Smooth muscle cell (in vitro differentiated cells): ENCODE results near the gene STMN3. TPM values are rescaled to one million over a fixed set of nuclear protein-coding genes. Genes with fewer than 3 reads are reported as not detected.

Experiments
- DNase-seq: peaks from one replicate; lab custom pipeline; 2025; ENCODE audit not compliant: unreplicated experiment; lab: John Stamatoyannopoulos, UW
- H2AFZ ChIP-seq: fragments of 200-600 bp; sonication (generic); 2 replicates; pipeline ENCODE4 v1.6.0; 2016; ENCODE audit warnings: antibody characterized with exemption, low read depth, mild to moderate bottlenecking
- H3F3A ChIP-seq: fragments of 200-600 bp; sonication (generic); 2 replicates; pipeline ENCODE4 v1.6.0; 2017; ENCODE audit warnings: antibody characterized with exemption, low read depth
- H3K27ac ChIP-seq: fragments of 200-600 bp; sonication (generic); 2 replicates; pipeline ENCODE4 v1.5.1; 2016; ENCODE audit warnings: low read depth, mild to moderate bottlenecking
- H3K27me3 ChIP-seq: fragments of 200-600 bp; sonication (generic); 2 replicates; pipeline ENCODE4 v1.6.1; 2016; ENCODE audit warnings: low read depth, mild to moderate bottlenecking
- H3K36me3 ChIP-seq: fragments of 200-600 bp; sonication (generic); 2 replicates; pipeline ENCODE4 v1.5.1; 2016; ENCODE audit warnings: low read depth
- H3K4me1 ChIP-seq: fragments of 200-600 bp; sonication (generic); 2 replicates; pipeline ENCODE4 v1.5.1; 2016; ENCODE audit warnings: low read depth
- H3K4me2 ChIP-seq: fragments of 200-600 bp; sonication (generic); 2 replicates; pipeline ENCODE4 v1.6.0; 2016; ENCODE audit warnings: mild to moderate bottlenecking
- H3K4me3 ChIP-seq: fragments of 200-600 bp; sonication (generic); 2 replicates; pipeline ENCODE4 v1.5.1; 2016; ENCODE audit warnings: mild to moderate bottlenecking
- H3K79me2 ChIP-seq: fragments of 200-600 bp; sonication (generic); 2 replicates; pipeline ENCODE4 v1.6.0; 2016; ENCODE audit warnings: low read depth, mild to moderate bottlenecking
- H3K9ac ChIP-seq: fragments of 200-600 bp; sonication (generic); 2 replicates; pipeline ENCODE4 v1.6.0; 2016; ENCODE audit warnings: low read depth
- H3K9me3 ChIP-seq: fragments of 200-600 bp; sonication (generic); replicated peaks from 2 replicates; pipeline ENCODE4 v1.5.1; 2016; ENCODE audit warnings: low read depth
- H4K20me1 ChIP-seq: fragments of 200-600 bp; sonication (generic); 2 replicates; pipeline ENCODE4 v1.6.0; 2016; ENCODE audit warnings: low read depth
- WGBS: methylation state at CpG from one replicate; pipeline ENCODE4 v1.1.7; 2016; ENCODE audit warnings: low lambda C conversion rate; 5-methylcytosine and 5-hydroxymethylcytosine counted together
- polyA plus RNA-seq: library from polyadenylated mRNA; unstranded; fragments of >200 nt; fragmentation: Nextera tagmentation; extraction: Ambion mirVana; gene quantifications from 2 replicates; pipeline ENCODE4 v1.2.1, GENCODE V29; 2016
- total RNA-seq: library from RNA; depleted of rRNA; stranded (reverse); fragments of >200 nt; gene quantifications from 2 replicates; pipeline ENCODE4 v1.2.3, GENCODE V29; 2014
- TF ChIP-seq, protein P1 (sequence below): fragments of 200-600 bp; sonication (generic); IDR thresholded peaks from 2 replicates; pipeline ENCODE4 v1.5.1; 2017; ENCODE audit warnings: borderline replicate concordance, mild to moderate bottlenecking, antibody characterized with exemption; ENCODE audit not compliant: insufficient read depth, poor library complexity, severe bottlenecking

Gene STMN3
- total and polyA plus RNA-seq, 2 experiments from 2014 or later: 4.8 to 10.8 TPM

DNA sequence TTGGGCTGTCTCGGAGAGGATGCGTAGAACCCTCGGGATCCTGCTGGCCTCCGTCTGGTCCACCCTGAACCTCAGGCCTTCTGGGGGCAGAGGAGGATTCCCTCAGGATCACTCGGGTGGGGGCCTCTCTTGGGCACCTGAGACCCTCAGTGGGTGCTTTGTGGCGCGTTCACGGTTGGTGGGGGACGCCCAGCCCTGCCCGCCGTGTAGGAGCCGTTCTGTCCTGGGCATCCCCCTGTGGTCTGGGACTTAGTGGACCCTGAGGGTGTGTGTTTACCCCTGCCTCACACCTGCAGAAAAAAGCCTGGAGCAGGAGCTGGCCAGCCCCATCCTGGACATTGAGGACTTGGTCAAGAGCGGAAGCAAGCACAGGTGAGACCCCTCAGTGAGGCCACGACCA, 12.5 kb upstream of the STMN3 start:
- no peak overlapping the region for H3K4me2 ChIP-seq
- no peak overlapping the region for H2AFZ ChIP-seq
- WGBS: 96% methylated on average over 12 of the region's 14 CpGs
- H3K4me1 ChIP-seq: no peaks in the 10 kb centered on the region
- no peaks in the 10 kb centered on the region for H3K36me3 ChIP-seq
- no peak overlapping the region for H3K4me3 ChIP-seq
- no peaks in the 10 kb centered on the region for H3F3A ChIP-seq
- H4K20me1 ChIP-seq: no peaks in the 10 kb centered on the region
- H3K27me3 ChIP-seq: no peaks in the 10 kb centered on the region
- no peak for DNase-seq
- no peak overlapping the region for H3K9ac ChIP-seq
- H3K79me2 ChIP-seq: no peaks in the 10 kb centered on the region
- H3K9me3 ChIP-seq: no peaks in the 10 kb centered on the region
- TF ChIP-seq, protein P1, sequence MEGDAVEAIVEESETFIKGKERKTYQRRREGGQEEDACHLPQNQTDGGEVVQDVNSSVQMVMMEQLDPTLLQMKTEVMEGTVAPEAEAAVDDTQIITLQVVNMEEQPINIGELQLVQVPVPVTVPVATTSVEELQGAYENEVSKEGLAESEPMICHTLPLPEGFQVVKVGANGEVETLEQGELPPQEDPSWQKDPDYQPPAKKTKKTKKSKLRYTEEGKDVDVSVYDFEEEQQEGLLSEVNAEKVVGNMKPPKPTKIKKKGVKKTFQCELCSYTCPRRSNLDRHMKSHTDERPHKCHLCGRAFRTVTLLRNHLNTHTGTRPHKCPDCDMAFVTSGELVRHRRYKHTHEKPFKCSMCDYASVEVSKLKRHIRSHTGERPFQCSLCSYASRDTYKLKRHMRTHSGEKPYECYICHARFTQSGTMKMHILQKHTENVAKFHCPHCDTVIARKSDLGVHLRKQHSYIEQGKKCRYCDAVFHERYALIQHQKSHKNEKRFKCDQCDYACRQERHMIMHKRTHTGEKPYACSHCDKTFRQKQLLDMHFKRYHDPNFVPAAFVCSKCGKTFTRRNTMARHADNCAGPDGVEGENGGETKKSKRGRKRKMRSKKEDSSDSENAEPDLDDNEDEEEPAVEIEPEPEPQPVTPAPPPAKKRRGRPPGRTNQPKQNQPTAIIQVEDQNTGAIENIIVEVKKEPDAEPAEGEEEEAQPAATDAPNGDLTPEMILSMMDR: no peak
- H3K27ac ChIP-seq: no peak overlapping the region

DNA sequence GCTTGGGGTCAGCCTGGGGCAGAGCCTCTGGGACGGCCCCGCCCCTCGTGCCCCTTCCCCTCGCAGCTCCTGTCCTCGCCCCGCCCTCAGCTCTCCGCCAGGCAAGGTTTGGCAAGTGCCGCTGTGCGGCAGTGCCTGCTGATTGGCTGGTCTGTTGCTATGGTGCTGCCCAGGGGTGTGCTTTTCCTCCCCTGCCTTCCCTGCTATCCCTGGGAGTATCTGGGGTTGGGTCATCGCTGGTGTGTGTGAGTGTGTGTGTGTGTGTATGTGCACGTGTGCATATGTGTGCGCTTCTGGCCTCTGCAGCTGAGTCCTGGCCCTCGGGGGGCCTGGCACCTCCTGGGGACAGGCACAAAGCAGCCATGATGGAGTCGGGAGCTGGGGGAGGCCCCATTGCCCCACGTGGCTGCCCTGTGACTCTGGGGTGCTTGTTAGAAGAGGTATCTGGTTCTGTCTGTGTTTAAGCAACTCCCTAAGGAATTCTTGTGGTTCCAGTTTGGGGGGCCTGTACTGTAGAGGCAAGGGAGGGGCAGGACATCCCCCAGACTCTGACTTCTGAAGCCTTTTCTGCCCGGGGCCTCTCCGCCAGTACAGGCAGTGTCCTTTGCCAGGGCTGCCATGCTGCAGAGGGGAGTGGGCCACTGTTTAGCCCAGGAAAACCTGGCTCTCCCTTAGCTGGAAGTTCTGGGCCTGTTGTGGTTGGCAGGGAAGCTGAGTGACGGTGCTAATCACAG, 11.8 kb upstream of the STMN3 start:
- no peak overlapping the region for H2AFZ ChIP-seq
- TF ChIP-seq, protein P1: no peak
- H3K9ac ChIP-seq: no peak overlapping the region
- H3K4me1 ChIP-seq: no peaks in the 10 kb centered on the region
- no peaks in the 10 kb centered on the region for H3F3A ChIP-seq
- no peaks in the 10 kb centered on the region for H4K20me1 ChIP-seq
- DNase-seq: no peak
- H3K36me3 ChIP-seq: no peaks in the 10 kb centered on the region
- no peak overlapping the region for H3K4me2 ChIP-seq
- H3K27me3 ChIP-seq: no peaks in the 10 kb centered on the region
- no peak overlapping the region for H3K4me3 ChIP-seq
- H3K79me2 ChIP-seq: no peaks in the 10 kb centered on the region
- WGBS: 95% methylated on average over 12 of the region's 18 CpGs
- H3K9me3 ChIP-seq: no peaks in the 10 kb centered on the region
- H3K27ac ChIP-seq: no peak overlapping the region

- Histone ChIP-seq H3K9me3 (no peaks in the 10 kb centered on the region), H3K4me3 (no peak overlapping the region), H3K27ac (no peak overlapping the region), H3K9ac (no peak overlapping the region), H3K4me1 (no peaks in the 10 kb centered on the region), H3K79me2 (no peaks in the 10 kb centered on the region), H3K27me3 (no peaks in the 10 kb centered on the region), H3F3A (no peaks in the 10 kb centered on the region), H4K20me1 (no peaks in the 10 kb centered on the region), H2AFZ (no peak overlapping the region), H3K4me2 (no peak overlapping the region), H3K36me3 (no peaks in the 10 kb centered on the region)
- no peak for DNase-seq
- 95% methylated on average over 22 of the region's 22 CpGs for WGBS
- TF ChIP-seq, protein P1: no peak
These were observed 11.1 kb upstream of the STMN3 start for GRCh38 chr20:63664143-63664851.
